HEK293 (cell line): ENCODE measurements around the gene TIE1.

Experiments used
- CTCF ChIA-PET: fragments of 350-600 bp; formaldehyde crosslinking; extraction: SDS; loops from one replicate; lab custom pipeline; 2021; ENCODE audit warnings: antibody characterized with exemption; lab: Yijun Ruan, JAX
- POLR2A ChIA-PET: fragments of 300-600 bp; formaldehyde crosslinking; extraction: SDS; loops from one replicate; lab custom pipeline; 2020; ENCODE audit warnings: antibody characterized with exemption, inconsistent platforms; lab: Yijun Ruan, JAX
- H3K27ac ChIP-seq: fragments of 200-500 bp; sonication (Bioruptor generic); 2 replicates; pipeline ENCODE4 v1.5.1; 2014; ENCODE audit warnings: low read depth, low read length, control low read depth, inconsistent platforms; ENCODE audit errors: extremely low read depth
- H3K36me3 ChIP-seq, 2 experiments: fragments of 200-500 bp in 1 of 2; sonication (Bioruptor generic) in 1 of 2; 1 replicate in 1 of 2; 2 replicates in 1 of 2; pipeline ENCODE4 v1.5.1; 2014 to 2017; ENCODE audit warnings: inconsistent platforms in 2 of 2, low read length in 2 of 2; ENCODE audit not compliant: control insufficient read depth in 2 of 2, insufficient read depth in 1 of 2
- H3K4me1 ChIP-seq: fragments of 200-500 bp; sonication (Bioruptor generic); 2 replicates; pipeline ENCODE4 v1.5.1; 2014; ENCODE audit warnings: mild to moderate bottlenecking, low read length, inconsistent platforms; ENCODE audit not compliant: control insufficient read depth, insufficient read depth
- H3K4me3 ChIP-seq: 2 replicates; pipeline ENCODE4 v1.5.1; 2011; ENCODE audit warnings: low read depth, mild to moderate bottlenecking, control low read depth, low read length, moderate library complexity
- H3K9me3 ChIP-seq: fragments of 200-500 bp; sonication (Bioruptor generic); 2 replicates; pipeline ENCODE4 v1.5.1; 2014; ENCODE audit warnings: low read depth, low read length, inconsistent platforms; ENCODE audit not compliant: control insufficient read depth, insufficient read depth
- FEZF1 ChIP-seq: fragments of 450-650 bp; formaldehyde crosslinking; IDR thresholded peaks from 2 replicates; pipeline ENCODE4 v1.5.1; 2016; ENCODE audit warnings: missing biosample characterization, missing genetic modification characterization
- HOXA7 ChIP-seq: sonication (generic); formaldehyde crosslinking; IDR thresholded peaks from 2 replicates; pipeline ENCODE4 v1.8.1; 2022; ENCODE audit warnings: missing genetic modification reagents, borderline replicate concordance
- OSR2 ChIP-seq: fragments of 450-650 bp; formaldehyde crosslinking; IDR thresholded peaks from 2 replicates; pipeline ENCODE4 v1.5.1; 2016; ENCODE audit warnings: missing biosample characterization, missing genetic modification characterization
- PRDM4 ChIP-seq: fragments of 450-650 bp; formaldehyde crosslinking; IDR thresholded peaks from 2 replicates; pipeline ENCODE4 v1.5.1; 2017; ENCODE audit warnings: missing biosample characterization, missing genetic modification characterization
- SCRT2 ChIP-seq: fragments of 450-650 bp; formaldehyde crosslinking; IDR thresholded peaks from 2 replicates; pipeline ENCODE4 v1.5.1; 2016; ENCODE audit warnings: missing biosample characterization, missing genetic modification characterization
- TCF7L2 ChIP-seq: IDR thresholded peaks from 2 replicates; pipeline ENCODE4 v1.6.1; 2011; ENCODE audit warnings: low read depth, mild to moderate bottlenecking, inconsistent platforms, low read length, moderate library complexity, borderline replicate concordance
- WT1 ChIP-seq: fragments of 450-650 bp; formaldehyde crosslinking; IDR thresholded peaks from 2 replicates; pipeline ENCODE4 v1.5.1; 2016; ENCODE audit warnings: missing biosample characterization, missing genetic modification characterization
- YY1 ChIP-seq: fragments of 450-650 bp; formaldehyde crosslinking; IDR thresholded peaks from 2 replicates; pipeline ENCODE4 v1.5.1; 2018; ENCODE audit warnings: missing biosample characterization, missing genetic modification characterization
- ZBTB20 ChIP-seq: fragments of 450-650 bp; formaldehyde crosslinking; IDR thresholded peaks from 2 replicates; pipeline ENCODE4 v1.5.1; 2016; ENCODE audit warnings: missing biosample characterization, missing genetic modification characterization
- ZBTB6 ChIP-seq: fragments of 450-650 bp; formaldehyde crosslinking; IDR thresholded peaks from 2 replicates; pipeline ENCODE4 v1.5.1; 2017; ENCODE audit warnings: missing biosample characterization, missing genetic modification characterization
- ZFHX2 ChIP-seq: fragments of 450-650 bp; formaldehyde crosslinking; conservative IDR thresholded peaks from 2 replicates; pipeline ENCODE4 v1.5.1; 2016; ENCODE audit warnings: missing biosample characterization, missing genetic modification characterization
- ZFP69B ChIP-seq: fragments of 450-650 bp; formaldehyde crosslinking; IDR thresholded peaks from 2 replicates; pipeline ENCODE4 v1.5.1; 2016; ENCODE audit warnings: missing biosample characterization, missing genetic modification characterization
- ZNF114 ChIP-seq: fragments of 450-650 bp; formaldehyde crosslinking; IDR thresholded peaks from 2 replicates; pipeline ENCODE4 v1.5.0; 2017; ENCODE audit warnings: missing biosample characterization, missing genetic modification characterization
- ZNF133 ChIP-seq: fragments of 450-650 bp; formaldehyde crosslinking; IDR thresholded peaks from 2 replicates; pipeline ENCODE4 v1.5.1; 2016; ENCODE audit warnings: missing biosample characterization, missing genetic modification characterization
- ZNF248 ChIP-seq: fragments of 450-650 bp; formaldehyde crosslinking; IDR thresholded peaks from 2 replicates; pipeline ENCODE4 v1.5.1; 2017; ENCODE audit warnings: missing biosample characterization, missing genetic modification characterization
- ZNF350 ChIP-seq: fragments of 450-650 bp; formaldehyde crosslinking; IDR thresholded peaks from 2 replicates; pipeline ENCODE4 v1.5.0; 2017; ENCODE audit warnings: missing biosample characterization, mild to moderate bottlenecking, missing genetic modification characterization
- ZNF394 ChIP-seq: fragments of 450-650 bp; formaldehyde crosslinking; IDR thresholded peaks from 2 replicates; pipeline ENCODE4 v1.5.1; 2016; ENCODE audit warnings: missing biosample characterization, missing genetic modification characterization, mild to moderate bottlenecking, moderate library complexity, borderline replicate concordance
- ZNF521 ChIP-seq: fragments of 450-650 bp; formaldehyde crosslinking; IDR thresholded peaks from 2 replicates; pipeline ENCODE4 v1.5.1; 2017; ENCODE audit warnings: missing biosample characterization, mild to moderate bottlenecking, missing genetic modification characterization
- ZNF626 ChIP-seq: fragments of 450-650 bp; sonication (Bioruptor Pico); formaldehyde crosslinking; IDR thresholded peaks from 2 replicates; pipeline ENCODE4 v1.5.1; 2018; ENCODE audit warnings: missing biosample characterization, missing genetic modification characterization, inconsistent platforms
- ZNF768 ChIP-seq: fragments of 450-650 bp; formaldehyde crosslinking; IDR thresholded peaks from 2 replicates; pipeline ENCODE4 v1.5.1; 2018; ENCODE audit warnings: missing biosample characterization, mild to moderate bottlenecking, missing genetic modification characterization
- ZNF785 ChIP-seq: fragments of 450-650 bp; formaldehyde crosslinking; IDR thresholded peaks from 2 replicates; pipeline ENCODE4 v1.5.1; 2016; ENCODE audit warnings: missing biosample characterization, missing genetic modification characterization
- TF ChIP-seq, protein P1 (sequence below): fragments of 450-650 bp; formaldehyde crosslinking; IDR thresholded peaks from 2 replicates; pipeline ENCODE4 v1.5.1; 2017; ENCODE audit warnings: missing biosample characterization, mild to moderate bottlenecking, missing genetic modification characterization, moderate library complexity
- TF ChIP-seq, protein P2 (sequence below): fragments of 450-650 bp; IDR thresholded peaks from 2 replicates; pipeline ENCODE4 v1.5.1; 2018; ENCODE audit warnings: missing biosample characterization, mild to moderate bottlenecking, missing genetic modification characterization

The TIE1 gene

GRCh38 chr1:43319766-43320165 is 19.0 kb downstream of the TIE1 start (continued):
- TF ChIP-seq ZNF626 (tag by site-specific recombination) (no peak), ZNF521 (tag by site-specific recombination) (no peak), PRDM4 (no peak)

DNA sequence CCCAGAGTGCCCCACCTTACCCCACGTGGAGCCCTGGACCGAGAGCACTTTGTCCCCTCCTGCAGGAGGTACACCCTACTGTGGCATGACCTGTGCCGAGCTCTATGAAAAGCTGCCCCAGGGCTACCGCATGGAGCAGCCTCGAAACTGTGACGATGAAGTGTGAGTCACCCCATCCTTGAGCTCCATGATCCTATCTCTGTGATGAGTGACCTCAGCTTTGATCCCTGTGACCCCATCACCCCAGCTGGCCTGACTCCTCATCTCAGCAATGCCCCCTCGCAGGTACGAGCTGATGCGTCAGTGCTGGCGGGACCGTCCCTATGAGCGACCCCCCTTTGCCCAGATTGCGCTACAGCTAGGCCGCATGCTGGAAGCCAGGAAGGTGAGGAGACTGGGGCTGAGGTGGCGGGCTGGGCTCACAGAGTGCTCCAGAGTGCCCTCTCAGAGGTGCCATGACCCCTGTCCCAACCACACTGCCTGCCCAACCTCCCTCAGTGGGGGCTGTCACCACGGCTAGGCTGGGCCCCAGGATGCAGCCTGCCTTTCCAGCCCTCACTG is 20.6 kb downstream of the TIE1 start:
- no peaks in the 10 kb centered on the region for H3K9me3 ChIP-seq
- H3K4me1 ChIP-seq: no peaks in the 10 kb centered on the region
- H3K36me3 ChIP-seq: no peaks in the 10 kb centered on the region
- H3K4me3 ChIP-seq: no peak overlapping the region
- POLR2A ChIA-PET: interaction anchor here (0.5 kb wide), 1 partner anchor 45 kb away, joined by 3 read pairs; no protein-coding TSS in a partner anchor
- no peak overlapping the region for H3K27ac ChIP-seq
- CTCF ChIA-PET: no interaction called here
- no peak for TF ChIP-seq ZNF394 (tag by site-specific recombination)
- TF ChIP-seq ZFHX2 (tag by site-specific recombination): no peak
- TF ChIP-seq OSR2: no peak
- no peak for TF ChIP-seq FEZF1 (tag by site-specific recombination)
- no peak for TF ChIP-seq ZNF768
- no peak for TF ChIP-seq HOXA7 (CRISPR knock-in tag)
- no peak for TF ChIP-seq TCF7L2
- TF ChIP-seq, protein P1, sequence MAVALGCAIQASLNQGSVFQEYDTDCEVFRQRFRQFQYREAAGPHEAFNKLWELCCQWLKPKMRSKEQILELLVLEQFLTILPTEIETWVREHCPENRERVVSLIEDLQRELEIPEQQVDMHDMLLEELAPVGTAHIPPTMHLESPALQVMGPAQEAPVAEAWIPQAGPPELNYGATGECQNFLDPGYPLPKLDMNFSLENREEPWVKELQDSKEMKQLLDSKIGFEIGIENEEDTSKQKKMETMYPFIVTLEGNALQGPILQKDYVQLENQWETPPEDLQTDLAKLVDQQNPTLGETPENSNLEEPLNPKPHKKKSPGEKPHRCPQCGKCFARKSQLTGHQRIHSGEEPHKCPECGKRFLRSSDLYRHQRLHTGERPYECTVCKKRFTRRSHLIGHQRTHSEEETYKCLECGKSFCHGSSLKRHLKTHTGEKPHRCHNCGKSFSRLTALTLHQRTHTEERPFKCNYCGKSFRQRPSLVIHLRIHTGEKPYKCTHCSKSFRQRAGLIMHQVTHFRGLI: no peak

GRCh38 chr1:43322506-43322905 is 21.7 kb downstream of the TIE1 start:
- Histone ChIP-seq H3K4me3 (no peak overlapping the region), H3K4me1 (no peaks in the 10 kb centered on the region), H3K36me3 (no peaks in the 10 kb centered on the region), H3K9me3 (no peaks in the 10 kb centered on the region), H3K27ac (no peak overlapping the region)
- ChIA-PET POLR2A (no interaction called here), CTCF (interaction anchor here (1.2 kb wide), 1 partner anchor 28 kb away, joined by 4 read pairs; no protein-coding TSS in a partner anchor)
- no peak for TF ChIP-seq ZNF768

DNA sequence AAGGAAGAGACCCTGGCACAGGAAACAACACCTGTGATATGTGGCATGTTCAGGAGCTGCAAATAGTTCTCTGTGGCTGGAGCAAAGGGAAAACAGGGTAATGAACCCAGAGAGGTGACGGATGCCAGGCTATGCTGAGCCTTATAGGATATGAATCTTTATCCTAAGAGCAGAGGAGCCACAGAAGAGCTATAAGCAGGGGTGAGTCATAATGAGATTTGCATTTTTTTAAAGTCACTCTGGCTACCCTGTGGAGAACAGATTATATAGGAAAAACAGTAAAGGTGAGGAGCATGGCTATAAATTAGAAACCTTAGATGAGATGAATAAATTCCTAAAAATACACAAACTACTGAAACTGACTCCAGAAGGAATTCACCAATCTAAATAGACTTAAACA is 24.0 kb downstream of the TIE1 start:
- Histone ChIP-seq H3K27ac (no peak overlapping the region), H3K4me3 (no peak overlapping the region), H3K4me1 (no peaks in the 10 kb centered on the region), H3K9me3 (no peaks in the 10 kb centered on the region), H3K36me3 (no peaks in the 10 kb centered on the region)
- ChIA-PET POLR2A (no interaction called here), CTCF (no interaction called here)
- TF ChIP-seq WT1 (tag by site-specific recombination) (no peak), ZNF114 (tag by site-specific recombination) (no peak), ZNF785 (no peak), SCRT2 (tag by site-specific recombination) (no peak), ZNF248 (tag by site-specific recombination) (no peak), ZNF133 (no peak), ZBTB20 (tag by site-specific recombination) (no peak), ZBTB6 (tag by site-specific recombination) (no peak), YY1 (tag by site-specific recombination) (no peak), ZNF350 (no peak), ZFP69B (tag by site-specific recombination) (no peak), TCF7L2 (no peak)
- TF ChIP-seq, protein P2, sequence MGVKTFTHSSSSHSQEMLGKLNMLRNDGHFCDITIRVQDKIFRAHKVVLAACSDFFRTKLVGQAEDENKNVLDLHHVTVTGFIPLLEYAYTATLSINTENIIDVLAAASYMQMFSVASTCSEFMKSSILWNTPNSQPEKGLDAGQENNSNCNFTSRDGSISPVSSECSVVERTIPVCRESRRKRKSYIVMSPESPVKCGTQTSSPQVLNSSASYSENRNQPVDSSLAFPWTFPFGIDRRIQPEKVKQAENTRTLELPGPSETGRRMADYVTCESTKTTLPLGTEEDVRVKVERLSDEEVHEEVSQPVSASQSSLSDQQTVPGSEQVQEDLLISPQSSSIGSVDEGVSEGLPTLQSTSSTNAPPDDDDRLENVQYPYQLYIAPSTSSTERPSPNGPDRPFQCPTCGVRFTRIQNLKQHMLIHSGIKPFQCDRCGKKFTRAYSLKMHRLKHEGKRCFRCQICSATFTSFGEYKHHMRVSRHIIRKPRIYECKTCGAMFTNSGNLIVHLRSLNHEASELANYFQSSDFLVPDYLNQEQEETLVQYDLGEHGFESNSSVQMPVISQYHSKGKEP (tag by site-specific recombination): no peak
